Measurements from ENCODE around the gene UBD.

- TF ChIP-seq, protein P1, sequence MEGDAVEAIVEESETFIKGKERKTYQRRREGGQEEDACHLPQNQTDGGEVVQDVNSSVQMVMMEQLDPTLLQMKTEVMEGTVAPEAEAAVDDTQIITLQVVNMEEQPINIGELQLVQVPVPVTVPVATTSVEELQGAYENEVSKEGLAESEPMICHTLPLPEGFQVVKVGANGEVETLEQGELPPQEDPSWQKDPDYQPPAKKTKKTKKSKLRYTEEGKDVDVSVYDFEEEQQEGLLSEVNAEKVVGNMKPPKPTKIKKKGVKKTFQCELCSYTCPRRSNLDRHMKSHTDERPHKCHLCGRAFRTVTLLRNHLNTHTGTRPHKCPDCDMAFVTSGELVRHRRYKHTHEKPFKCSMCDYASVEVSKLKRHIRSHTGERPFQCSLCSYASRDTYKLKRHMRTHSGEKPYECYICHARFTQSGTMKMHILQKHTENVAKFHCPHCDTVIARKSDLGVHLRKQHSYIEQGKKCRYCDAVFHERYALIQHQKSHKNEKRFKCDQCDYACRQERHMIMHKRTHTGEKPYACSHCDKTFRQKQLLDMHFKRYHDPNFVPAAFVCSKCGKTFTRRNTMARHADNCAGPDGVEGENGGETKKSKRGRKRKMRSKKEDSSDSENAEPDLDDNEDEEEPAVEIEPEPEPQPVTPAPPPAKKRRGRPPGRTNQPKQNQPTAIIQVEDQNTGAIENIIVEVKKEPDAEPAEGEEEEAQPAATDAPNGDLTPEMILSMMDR (IDR thresholded peaks at IDR 0.05) = no peak
- TF ChIP-seq POLR2A (IDR thresholded peaks at IDR 0.05) = no peak
These were observed 53.0 kb downstream of the UBD start for GRCh38 chr6:29506446-29507067.
